A549 treated with ZK216348 at 1 μM for 4 hours (cell line): ENCODE measurements around the gene PHF24. TPM values are rescaled to one million over a fixed set of nuclear protein-coding genes. Genes with fewer than 3 reads are reported as not detected.

ENCODE experiments used
- total RNA-seq: library from RNA; stranded (reverse); fragments of 200-300 nt; extraction: Qiagen RNA extraction; gene quantifications from 5 replicates; pipeline ENCODE4 v1.2.3, GENCODE V29; 2022; ENCODE audit warnings: low read depth

Gene PHF24
- total RNA-seq, result 0.05 to 0.29 TPM (median 0.12 TPM) in 4 of 5 replicates, not detected in the other

DNA sequence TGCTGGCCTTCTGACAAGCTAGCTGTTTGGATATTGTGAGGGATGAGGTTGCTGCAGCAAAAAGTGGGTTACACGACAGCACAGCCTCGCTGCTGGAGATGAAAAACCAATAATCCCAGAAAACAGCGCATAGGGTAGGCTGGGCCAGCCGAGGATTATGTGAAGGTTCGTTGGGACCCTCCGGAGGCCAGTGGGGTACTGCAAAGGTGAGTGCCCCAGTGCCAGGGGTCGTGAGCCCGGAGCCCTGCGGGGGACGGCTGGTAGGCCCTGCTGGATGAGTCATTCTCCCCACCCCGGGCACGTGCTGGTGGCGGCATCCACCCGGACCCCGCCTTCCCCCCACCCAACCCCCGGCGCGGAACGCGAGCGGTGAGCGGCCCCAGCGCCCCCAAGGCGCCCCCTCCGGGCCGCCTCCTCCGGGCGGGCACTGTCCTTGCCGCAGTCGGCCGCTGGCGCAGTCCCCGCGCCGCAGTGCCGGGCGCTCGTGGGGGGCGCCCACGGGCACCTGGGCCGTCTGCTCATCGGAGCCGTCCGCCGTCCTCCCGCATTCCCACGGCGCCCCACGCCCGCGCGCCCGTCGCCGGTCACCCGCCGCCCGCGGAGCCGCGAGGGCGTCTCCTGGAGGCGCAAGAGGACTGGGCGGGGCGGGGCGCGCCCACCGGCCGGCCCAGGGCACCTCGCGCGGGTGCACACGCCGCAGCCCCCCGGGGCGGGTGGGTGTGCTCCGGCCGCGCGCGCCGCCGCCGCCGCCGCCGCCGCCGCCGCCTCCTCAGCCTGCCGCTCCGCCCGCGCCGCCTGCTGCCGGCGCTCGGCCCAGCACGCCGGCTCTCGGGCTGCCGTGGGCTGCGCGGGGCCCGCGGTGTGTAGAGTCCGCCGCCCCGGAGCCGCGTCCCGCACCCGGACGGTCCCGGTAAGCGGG lies at the start of gene PHF24:
Gene PHF24, plus strand, starts transcription at position 794 of the 919 bp plus-strand sequence. CDS start 13,014 bp downstream, outside the sequence.

DNA sequence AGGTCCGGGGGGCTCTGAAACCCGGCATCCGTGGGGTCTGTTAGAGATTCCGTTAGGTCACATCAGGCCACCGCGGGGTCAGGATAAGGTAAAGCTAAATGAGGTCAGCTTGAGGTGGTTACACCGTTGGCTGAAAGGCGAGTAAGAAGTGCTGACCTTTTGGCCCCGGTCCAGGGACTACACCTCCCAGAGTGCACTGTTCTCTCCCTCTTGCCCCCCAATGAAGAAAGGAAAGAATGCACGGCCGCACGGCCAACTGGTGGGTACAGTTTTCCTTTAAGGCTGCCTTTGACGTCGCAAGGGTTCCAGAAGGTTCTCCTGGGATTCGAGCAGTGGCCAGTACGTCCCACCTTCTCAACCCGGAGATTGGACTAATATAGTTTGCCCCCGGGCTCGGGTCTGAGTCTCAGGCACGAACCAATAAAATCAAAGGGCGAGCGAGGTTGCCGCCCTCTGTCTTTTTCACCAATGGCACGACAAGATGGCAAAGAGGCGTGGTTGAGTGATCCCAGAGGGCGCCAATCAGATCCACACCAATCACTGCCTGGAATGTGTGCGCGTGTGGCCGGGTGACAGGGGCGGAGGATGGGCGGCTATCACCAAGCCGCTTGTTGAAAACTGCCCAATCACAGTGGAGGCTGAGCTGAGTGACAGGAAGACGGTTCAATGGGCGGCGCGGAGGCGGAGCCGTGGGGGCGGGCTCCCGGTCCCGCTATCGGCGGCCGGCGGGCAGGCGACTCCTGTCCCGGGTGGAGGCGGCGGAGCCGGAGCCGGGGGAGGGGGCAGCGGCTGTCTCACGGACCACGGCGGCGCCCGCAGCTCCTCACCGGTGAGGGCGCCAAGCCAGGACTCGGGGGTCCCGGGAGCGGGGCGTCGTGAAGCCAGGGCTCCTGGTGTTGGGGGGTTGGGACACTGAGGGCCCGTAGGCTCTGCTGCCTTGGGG lies 31.2 kb downstream of the PHF24 start, which contains the start of gene DNAJB5:
Gene DNAJB5, plus strand, starts transcription at position 743 of the 943 bp plus-strand sequence. CDS start 886 bp downstream, outside the sequence.

Other genes starting within 250 kb of the PHF24 start
- not detected in 5 replicates for gene CCL21, start 248.1 kb upstream of the PHF24 start, total RNA-seq
- gene DNAJB5, start 31.5 kb downstream of the PHF24 start, total RNA-seq, result 6.2 to 8.6 TPM (median 7.6 TPM) in 5 replicates
- gene VCP, start 114.3 kb downstream of the PHF24 start, total RNA-seq, result 211 to 305 TPM (median 286 TPM) in 5 replicates
- 33.1 to 55.9 TPM (median 55.2 TPM) in 5 replicates for gene FANCG, start 121.7 kb downstream of the PHF24 start, total RNA-seq
- gene PIGO, start 138.3 kb downstream of the PHF24 start, total RNA-seq, result 31.6 to 55.7 TPM (median 52.3 TPM) in 5 replicates
- gene STOML2, start 144.8 kb downstream of the PHF24 start, total RNA-seq, result 175 to 265 TPM (median 255 TPM) in 5 replicates
- gene ATOSB, start 157.6 kb downstream of the PHF24 start, total RNA-seq, result 7.2 to 11.9 TPM (median 10.5 TPM) in 5 replicates
- 8.5 to 10.9 TPM (median 10.2 TPM) in 5 replicates for gene UNC13B, start 203.7 kb downstream of the PHF24 start, total RNA-seq